ENCODE results near the gene SHCBP1L. TPM values are rescaled to one million over a fixed set of nuclear protein-coding genes. Genes with fewer than 3 reads are reported as not detected.

SHCBP1L gene
- total RNA-seq, 1 donor from 2014 or later = not detected

DNA sequence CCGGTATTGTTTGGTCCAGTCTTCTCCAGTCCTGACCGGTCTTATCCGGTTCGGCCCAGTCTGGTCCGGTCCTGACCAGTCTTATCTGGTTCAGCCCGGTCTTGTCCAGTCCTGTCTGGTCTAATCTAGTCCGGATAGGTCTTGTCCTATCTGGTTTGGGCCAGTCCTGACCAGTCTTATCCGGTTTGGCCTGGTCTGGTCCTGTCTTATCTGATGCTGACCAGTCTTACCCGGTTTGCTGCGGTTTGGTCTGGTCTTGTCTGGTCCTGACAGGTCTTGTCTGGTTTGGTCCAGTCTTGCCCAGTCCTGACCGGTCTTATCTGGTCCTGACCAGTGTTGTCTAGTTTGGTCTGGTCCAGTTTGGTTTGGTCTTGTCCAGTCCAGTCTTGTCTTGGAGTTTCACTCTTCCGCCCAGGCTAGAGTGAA lies 83.7 kb downstream of the SHCBP1L start:
- no peaks in the 10 kb centered on the region for H3K4me1 Mint-ChIP-seq (ENCODE audit: low read depth, unreplicated experiment)
- no peaks in the 10 kb centered on the region for H3K36me3 Mint-ChIP-seq (ENCODE audit: unreplicated experiment)
- no peak overlapping the region for H3K27ac Mint-ChIP-seq (ENCODE audit: unreplicated experiment)
- no peaks in the 10 kb centered on the region for H3K9me3 Mint-ChIP-seq (ENCODE audit: unreplicated experiment)
- H3K27me3 Mint-ChIP-seq (ENCODE audit: unreplicated experiment) = no peaks in the 10 kb centered on the region
- peak; percentile 30 for DNase-seq
- no peak overlapping the region for H3K4me3 Mint-ChIP-seq (ENCODE audit: unreplicated experiment)
- TF ChIP-seq, protein P1, sequence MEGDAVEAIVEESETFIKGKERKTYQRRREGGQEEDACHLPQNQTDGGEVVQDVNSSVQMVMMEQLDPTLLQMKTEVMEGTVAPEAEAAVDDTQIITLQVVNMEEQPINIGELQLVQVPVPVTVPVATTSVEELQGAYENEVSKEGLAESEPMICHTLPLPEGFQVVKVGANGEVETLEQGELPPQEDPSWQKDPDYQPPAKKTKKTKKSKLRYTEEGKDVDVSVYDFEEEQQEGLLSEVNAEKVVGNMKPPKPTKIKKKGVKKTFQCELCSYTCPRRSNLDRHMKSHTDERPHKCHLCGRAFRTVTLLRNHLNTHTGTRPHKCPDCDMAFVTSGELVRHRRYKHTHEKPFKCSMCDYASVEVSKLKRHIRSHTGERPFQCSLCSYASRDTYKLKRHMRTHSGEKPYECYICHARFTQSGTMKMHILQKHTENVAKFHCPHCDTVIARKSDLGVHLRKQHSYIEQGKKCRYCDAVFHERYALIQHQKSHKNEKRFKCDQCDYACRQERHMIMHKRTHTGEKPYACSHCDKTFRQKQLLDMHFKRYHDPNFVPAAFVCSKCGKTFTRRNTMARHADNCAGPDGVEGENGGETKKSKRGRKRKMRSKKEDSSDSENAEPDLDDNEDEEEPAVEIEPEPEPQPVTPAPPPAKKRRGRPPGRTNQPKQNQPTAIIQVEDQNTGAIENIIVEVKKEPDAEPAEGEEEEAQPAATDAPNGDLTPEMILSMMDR (IDR thresholded peaks at IDR 0.05; ENCODE audit: partially characterized antibody, unreplicated experiment) = no peak

DNA sequence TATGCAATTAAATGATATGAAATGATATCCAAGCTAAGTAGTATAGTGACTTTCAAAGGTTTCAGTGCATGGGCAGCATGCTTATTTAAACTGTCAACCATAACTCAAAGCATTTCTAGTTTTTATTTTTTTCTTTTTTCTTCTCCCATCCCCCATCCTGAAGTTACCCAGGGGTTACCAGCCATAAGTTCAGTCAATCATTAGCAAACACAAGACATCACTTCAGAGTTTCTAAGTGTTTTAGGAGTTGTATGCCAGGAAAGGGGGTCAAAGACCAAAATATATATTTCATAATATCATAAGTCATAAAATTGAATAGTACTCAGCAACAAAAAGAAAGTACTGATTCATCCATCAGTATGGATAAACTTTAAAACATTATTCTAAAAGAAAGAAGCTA lies 85.1 kb downstream of the SHCBP1L start:
- H3K4me3 Mint-ChIP-seq (ENCODE audit: unreplicated experiment) = no peak overlapping the region
- H3K36me3 Mint-ChIP-seq (ENCODE audit: unreplicated experiment) = no peaks in the 10 kb centered on the region
- H3K4me1 Mint-ChIP-seq (ENCODE audit: low read depth, unreplicated experiment) = no peaks in the 10 kb centered on the region
- TF ChIP-seq, protein P1 (IDR thresholded peaks at IDR 0.05; ENCODE audit: partially characterized antibody, unreplicated experiment) = no peak
- H3K27ac Mint-ChIP-seq (ENCODE audit: unreplicated experiment) = no peak overlapping the region
- DNase-seq = no peak
- H3K9me3 Mint-ChIP-seq (ENCODE audit: unreplicated experiment) = no peaks in the 10 kb centered on the region
- H3K27me3 Mint-ChIP-seq (ENCODE audit: unreplicated experiment) = no peaks in the 10 kb centered on the region

DNA sequence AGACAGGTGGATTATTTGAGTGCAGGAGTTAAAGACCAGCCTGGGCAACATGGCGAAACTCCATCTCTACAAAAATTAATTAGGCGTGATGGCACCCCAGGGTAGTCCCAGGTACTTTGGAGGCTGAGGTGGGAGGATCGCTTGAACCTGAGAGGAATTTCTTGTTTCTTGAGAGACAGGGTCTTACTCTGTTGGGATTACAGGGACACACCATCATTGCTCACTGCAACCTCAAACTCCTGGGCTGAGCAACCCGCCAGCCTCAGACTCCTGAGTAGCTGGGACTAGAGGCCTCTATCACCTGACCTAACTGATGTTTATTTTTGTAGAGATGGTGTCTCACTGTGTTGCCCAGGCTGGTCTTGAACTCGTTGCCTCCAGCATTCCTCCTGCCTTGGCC lies 89.0 kb downstream of the SHCBP1L start:
- Mint-ChIP-seq H3K4me1 (ENCODE audit: low read depth, unreplicated experiment) (no peaks in the 10 kb centered on the region), H3K9me3 (ENCODE audit: unreplicated experiment) (no peaks in the 10 kb centered on the region), H3K36me3 (ENCODE audit: unreplicated experiment) (no peaks in the 10 kb centered on the region), H3K4me3 (ENCODE audit: unreplicated experiment) (no peak overlapping the region), H3K27me3 (ENCODE audit: unreplicated experiment) (no peaks in the 10 kb centered on the region), H3K27ac (ENCODE audit: unreplicated experiment) (no peak overlapping the region)
- DNase-seq = no peak
- TF ChIP-seq, protein P1 (IDR thresholded peaks at IDR 0.05; ENCODE audit: partially characterized antibody, unreplicated experiment) = no peak

DNA sequence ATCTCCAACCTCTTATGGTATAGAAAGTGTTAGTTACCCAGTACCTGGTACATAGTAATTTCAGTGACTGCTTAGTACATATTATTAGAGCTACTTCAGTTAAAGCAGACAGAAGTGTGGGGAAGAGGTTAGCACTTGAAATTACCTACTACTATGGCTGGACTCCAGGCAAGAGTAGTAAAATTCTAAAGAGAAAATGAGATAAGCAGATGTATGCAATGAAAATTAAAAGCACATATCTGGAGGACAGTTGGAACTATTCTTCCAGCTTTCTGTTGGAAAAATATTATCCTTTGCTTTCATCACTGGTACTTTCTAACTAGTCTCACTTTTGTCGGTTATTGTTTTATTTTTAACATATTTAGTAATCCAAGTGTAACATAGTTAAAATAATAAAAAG lies 90.1 kb downstream of the SHCBP1L start:
- Mint-ChIP-seq H3K9me3 (ENCODE audit: unreplicated experiment) (no peaks in the 10 kb centered on the region), H3K27ac (ENCODE audit: unreplicated experiment) (no peak overlapping the region), H3K36me3 (ENCODE audit: unreplicated experiment) (no peaks in the 10 kb centered on the region), H3K4me1 (ENCODE audit: low read depth, unreplicated experiment) (no peaks in the 10 kb centered on the region), H3K4me3 (ENCODE audit: unreplicated experiment) (no peak overlapping the region), H3K27me3 (ENCODE audit: unreplicated experiment) (no peaks in the 10 kb centered on the region)
- no peak for DNase-seq
- TF ChIP-seq, protein P1 (IDR thresholded peaks at IDR 0.05; ENCODE audit: partially characterized antibody, unreplicated experiment) = no peak

DNA sequence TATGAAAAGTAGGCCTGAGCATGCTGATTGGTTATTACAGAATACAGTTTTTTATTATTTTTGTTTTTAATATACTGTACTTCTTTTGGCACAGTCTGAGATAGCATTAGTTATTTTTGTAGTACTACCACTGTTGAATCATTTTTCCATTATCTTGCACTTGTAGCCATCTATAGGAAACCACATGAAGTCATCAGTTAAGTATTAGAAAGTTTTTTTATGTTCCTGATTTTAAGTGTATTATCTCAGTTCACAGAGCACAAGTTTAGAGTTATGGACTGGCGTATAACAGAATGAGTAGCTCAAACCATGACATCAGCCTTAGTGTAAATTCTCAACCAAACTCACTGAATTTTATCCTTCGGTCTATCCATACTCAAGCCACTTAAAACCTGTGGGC lies 91.0 kb downstream of the SHCBP1L start:
- H3K4me1 Mint-ChIP-seq (ENCODE audit: low read depth, unreplicated experiment) = no peaks in the 10 kb centered on the region
- no peaks in the 10 kb centered on the region for H3K36me3 Mint-ChIP-seq (ENCODE audit: unreplicated experiment)
- no peaks in the 10 kb centered on the region for H3K27me3 Mint-ChIP-seq (ENCODE audit: unreplicated experiment)
- no peak overlapping the region for H3K4me3 Mint-ChIP-seq (ENCODE audit: unreplicated experiment)
- H3K27ac Mint-ChIP-seq (ENCODE audit: unreplicated experiment) = no peak overlapping the region
- TF ChIP-seq, protein P1 (IDR thresholded peaks at IDR 0.05; ENCODE audit: partially characterized antibody, unreplicated experiment) = no peak
- no peak for DNase-seq
- H3K9me3 Mint-ChIP-seq (ENCODE audit: unreplicated experiment) = no peaks in the 10 kb centered on the region
